Forelimb muscle (tissue), 1 donor: ENCODE results near the gene ELOVL5. TPM values are rescaled to one million over a fixed set of nuclear protein-coding genes. Genes with fewer than 3 reads are reported as not detected.

Experiments
- DNase-seq: peaks from one replicate; pipeline ENCODE4 v3.0.0-alpha.2; 2013; ENCODE audit warnings: low read depth
- polyA plus RNA-seq: library from polyadenylated mRNA; unstranded; fragments of 120-200 nt; gene quantifications from one replicate; pipeline ENCODE4 v1.2.1, GENCODE V29; 2013; ENCODE audit not compliant: insufficient read length

Gene ELOVL5
- polyA plus RNA-seq, 1 donor = 30.9 TPM

DNA sequence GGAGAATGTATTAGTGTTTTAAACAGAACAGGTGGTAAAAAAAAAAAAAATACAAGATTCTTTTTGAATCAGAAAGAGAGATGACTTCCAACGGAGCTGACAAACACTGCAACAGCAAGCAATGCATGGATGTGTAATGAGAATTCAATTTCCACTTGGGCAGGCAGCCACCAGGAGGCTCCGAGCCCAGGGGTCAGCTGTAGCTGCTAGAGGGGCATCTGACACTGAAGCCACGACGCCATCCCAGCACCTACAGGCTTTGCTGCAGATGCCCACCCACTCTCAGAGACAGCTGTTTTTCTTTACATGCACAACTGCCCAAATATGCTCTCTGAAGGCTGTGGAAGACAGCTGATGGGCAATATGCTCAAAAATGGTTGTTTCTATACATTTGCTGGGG, 75.4 kb downstream of the ELOVL5 start:
- no peak for DNase-seq

DNA sequence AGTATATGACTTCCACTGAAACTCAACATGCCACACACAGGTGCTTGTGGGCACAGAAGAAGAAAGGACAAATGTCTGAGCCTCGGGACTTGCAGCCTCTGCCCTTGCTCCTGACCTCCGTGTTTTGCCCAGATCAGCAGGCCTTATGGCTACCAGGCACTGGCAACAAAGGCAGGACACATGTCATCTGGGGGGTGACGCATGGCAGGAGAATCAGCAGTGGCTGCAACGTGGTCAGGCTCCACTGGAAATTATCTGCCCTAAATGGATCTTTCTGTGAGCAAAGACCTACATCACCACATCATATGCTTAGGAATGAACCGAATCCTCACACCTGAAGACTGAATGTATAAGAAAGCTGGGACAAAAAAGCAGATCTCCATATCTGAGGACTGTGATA, 78.9 kb downstream of the ELOVL5 start:
- DNase-seq = no peak

DNA sequence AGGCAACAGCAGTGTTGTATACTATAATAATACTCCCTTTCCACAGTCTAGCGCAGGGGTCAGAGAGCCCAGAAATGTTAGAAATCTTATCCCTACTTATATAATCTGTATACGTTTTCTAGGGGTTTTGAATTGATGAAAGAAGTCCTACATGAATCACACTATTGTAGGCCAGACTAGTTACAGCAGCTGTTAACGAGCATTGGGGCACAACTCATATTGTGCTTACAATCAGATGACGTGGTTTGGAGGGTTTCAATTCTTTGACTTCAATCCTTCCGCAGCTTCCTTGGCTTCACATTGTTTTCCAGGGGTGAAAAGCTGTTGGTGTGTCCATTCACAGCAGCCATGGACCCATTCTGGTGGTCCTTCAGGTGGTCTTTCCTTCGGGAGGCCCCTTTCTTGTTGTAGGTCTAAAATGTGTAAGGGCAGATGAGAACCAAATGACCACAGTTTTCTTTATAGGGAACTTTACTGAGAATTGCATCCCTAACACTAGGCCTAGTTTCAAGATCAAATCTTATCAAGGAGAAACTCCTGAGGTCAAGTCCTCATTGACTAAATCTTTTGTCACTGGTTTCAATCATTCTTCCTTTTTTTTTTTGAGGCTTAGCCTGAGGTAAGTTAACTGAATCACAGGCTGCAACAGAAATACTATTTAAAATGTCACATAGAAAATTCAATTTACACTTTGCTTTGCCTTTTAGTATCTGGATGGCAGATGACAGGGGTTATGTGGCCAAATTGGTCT, 79.7 kb downstream of the ELOVL5 start:
- no peak for DNase-seq

DNA sequence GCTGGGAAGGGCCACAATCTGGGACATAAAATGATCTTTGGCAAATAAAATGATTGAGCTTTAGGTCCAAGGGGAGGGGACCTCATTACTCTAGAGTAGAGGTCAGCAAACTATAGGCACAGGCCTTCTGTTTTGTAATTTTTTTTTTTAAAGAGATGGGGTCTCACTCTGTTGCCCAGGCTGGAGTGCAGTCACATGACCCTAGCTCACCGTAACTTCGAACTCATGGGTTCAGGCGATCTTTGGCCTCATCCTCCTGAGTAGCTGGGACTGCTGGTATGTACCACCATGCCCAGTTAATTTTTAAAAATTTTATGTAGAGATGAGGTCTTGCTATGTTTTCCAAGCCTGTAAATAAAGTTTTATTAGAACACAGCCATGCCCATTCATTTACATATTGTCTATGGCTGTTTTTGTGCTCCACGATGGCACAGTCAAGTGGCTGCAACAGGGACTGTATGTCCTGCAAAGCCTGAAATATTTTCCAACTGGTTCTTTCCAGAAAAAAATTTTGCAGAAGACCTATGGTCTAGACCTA, 82.1 kb downstream of the ELOVL5 start:
- DNase-seq = no peak

DNA sequence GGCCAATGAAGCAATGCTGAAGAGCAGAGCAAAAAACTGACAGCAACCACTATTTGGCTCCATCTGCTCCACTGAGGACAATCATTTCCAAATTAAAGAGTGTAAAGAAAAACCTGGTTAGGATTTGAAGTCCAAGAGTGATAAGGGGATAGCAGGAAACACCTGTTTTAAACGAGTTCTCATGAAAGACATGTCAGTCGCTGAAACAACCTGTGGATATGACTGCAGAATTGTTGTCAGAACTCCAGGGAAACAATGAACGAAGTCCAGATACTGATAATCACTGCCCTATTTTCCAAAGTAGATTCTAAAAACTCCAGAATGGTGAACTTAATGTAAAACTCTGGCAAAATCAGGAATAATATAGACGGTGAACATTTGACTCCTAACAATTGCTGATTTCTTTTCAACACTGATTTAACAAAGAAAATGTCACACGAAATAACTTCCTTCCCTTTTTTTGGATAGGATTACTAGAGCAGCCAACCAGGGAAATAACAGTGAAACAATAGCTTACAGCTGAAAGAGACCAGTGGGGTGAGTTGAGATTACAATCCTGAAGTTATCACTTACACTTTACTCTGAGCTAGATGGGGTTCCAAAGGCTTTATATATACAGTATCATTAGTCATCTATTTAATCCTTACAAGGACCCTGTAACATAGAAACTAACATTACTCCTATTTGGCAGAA, 83.7 kb downstream of the ELOVL5 start:
- DNase-seq = no peak

DNA sequence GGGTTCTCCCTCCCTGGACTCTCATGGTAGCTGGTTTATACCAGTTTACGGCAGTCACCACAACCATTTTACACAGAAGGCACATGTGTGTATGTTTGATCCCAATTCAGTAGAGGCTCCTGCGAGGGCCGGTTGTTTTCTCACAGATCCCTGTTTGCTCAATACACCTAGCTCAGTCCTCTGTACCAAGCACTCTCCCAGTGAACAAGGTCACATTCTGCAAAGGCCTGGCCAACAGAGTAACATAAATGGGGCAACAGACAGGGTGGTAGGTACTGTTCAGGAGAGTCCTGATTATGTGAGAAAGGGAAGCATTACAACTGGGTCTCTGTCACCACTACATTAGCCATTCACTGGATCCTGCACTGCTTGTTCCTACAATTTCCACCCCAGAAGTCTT, 84.4 kb downstream of the ELOVL5 start:
- no peak for DNase-seq

DNA sequence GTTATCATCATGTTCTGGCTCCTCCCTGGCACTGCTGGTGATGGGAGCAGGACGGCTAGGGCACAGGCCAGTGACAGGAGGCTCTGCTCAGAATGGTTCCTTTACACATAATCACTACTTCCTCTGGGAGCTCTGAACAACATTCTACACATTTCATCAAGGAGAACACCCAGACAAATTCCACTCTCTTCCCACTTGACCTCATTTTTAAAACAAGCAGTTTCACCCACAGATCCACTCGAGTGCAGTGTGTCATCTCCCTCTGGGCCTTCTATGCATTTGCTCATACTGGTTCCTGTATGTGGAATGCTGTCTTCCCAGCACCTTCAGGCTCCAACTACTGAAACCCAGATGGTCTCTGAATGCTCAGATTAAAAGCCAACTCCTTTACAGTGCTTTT, 84.8 kb downstream of the ELOVL5 start:
- no peak for DNase-seq

DNA sequence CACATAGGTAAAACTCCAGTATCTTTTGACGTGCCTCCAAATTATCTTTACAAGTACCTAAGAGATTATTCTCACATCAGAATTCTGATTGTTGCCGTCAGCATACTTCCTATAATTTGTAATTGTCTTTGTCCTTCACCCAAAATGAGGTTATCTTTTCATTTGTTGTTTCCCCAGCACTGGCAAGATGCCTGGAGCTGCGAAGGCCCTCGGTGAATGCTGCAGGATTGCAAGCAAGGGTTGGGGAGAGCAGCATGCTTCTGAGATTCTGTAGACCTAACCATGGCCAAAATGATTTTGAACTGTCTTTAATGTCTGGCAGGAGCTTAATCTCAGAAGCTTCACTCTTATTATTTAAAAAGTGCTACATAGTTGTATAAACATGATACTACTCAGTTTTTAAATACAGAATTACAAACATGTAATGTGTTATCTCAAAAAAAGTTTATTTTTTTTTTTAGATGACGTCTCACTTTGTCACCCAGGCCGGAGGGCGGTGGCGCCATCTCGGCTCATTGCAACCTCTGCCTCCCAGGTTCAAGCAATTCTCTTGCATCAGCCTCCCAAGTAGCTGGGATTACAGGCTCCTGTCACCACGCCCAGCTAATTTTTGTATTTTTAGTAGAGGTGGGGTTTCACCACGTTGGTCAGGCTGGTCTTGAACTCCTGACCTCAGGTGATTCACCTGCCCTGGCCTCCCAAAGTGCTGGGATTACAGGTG, 88.7 kb downstream of the ELOVL5 start:
- no peak for DNase-seq

DNA sequence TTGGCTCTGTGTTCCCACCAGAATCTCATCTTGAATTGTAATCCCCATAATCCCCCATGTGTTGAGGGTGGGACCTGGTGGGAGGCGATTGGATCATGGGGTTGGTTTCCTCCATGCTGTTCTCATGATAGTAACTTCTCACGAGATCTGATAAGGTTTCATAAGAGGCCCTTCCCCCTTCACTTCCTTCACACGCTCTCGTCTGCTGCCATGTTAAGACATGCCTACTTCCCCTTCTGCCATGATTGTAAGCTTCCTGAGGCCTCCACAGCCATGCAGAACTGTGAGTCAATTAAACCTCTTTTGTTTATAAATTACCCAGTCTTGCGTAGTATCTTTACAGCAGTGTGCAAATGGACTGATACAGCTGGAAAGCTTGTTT, 90.0 kb downstream of the ELOVL5 start:
- no peak for DNase-seq

DNA sequence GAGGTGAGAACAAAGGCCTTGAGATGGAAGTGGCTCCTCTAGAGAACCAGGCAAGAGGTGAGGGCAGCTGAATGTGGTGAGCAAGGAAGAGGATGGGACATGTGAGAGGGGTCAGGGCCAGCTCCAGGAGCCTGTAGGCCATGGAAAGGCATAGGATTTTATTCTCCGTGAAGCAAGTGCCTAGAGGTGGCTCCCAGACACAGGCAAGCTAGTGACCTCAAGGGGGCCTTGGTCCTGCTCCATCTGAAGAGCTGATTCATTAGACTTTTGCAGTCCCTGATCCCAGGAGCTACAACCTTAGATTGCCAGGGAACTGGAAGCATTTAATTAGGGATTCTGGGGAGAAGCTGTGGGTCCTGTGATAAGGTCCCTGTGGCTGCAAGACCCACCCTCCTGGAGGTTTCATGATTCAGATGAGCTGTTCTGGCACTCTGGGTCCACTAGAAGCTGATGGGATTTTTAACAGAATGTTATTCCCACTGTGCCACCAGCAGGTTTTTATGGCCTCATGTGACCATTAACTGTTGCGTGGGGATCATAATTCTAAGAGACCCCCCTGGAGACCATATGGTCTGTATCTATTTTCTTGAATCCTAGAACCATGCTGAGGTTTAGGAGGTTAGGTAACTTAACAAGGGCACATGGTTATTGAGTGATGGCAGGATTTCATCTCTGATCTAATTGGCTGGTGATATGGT, 90.5 kb downstream of the ELOVL5 start:
- DNase-seq = no peak

DNA sequence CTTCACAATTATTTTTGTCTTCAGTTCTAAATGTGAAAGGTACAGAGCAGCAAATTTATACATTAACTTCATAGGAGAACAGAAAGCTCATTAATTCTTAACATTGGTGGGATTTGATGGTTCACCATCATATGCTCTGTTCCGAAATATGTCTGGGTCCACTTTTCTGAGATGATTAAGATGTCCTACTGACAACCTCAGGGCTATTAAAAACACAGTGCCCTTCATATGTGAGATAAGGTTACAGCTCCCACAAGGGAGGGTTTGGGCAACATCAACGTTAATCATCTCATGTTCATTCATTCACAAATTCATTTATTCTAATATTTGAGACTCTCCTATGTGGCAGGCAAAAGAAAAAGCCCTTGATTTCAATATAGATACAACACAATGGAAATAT, 91.2 kb downstream of the ELOVL5 start:
- DNase-seq = no peak

DNA sequence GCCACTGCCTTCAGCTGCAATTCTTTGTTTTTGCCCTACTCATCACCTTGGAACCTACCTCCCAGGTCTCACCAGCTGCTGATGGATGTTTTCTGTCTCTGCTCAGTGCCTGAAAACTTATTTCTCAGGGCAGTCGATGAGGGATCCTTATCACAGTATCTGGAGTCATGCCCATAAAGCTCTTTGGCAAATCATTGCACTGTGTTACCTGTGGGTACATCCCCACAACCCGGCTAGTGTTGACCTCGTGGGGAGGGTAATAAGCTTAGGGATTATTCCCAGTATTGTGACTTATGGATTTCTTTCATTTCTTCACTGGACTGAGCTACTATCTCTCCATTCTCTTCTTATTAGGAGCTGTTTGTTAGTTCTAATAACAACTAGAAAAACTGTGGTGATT, 91.7 kb downstream of the ELOVL5 start:
- no peak for DNase-seq

DNA sequence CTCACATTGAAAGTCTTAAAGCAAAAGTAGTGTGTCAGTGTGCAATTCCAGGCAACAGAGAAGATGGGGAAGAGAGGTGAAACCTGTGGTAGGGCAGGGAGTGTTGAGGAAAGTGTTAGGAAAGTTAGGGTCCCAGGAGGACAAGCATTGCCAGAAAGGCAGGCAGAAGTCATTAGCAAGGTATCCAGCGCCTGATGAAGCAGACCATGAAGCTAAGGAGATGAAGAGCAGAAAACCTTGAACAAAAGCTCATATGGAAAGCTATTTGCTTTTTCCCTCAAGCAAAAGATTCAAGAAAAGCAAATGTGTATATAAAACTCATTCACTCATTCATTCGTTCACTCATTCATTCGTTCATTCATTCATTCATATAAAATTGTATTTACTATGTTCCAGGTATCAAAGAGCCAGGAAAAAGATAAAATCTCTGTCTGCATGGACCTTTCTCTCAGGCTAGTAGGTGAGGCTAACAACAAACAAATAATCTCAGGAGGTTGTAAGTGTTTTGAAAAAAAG, 96.5 kb downstream of the ELOVL5 start:
- no peak for DNase-seq

DNA sequence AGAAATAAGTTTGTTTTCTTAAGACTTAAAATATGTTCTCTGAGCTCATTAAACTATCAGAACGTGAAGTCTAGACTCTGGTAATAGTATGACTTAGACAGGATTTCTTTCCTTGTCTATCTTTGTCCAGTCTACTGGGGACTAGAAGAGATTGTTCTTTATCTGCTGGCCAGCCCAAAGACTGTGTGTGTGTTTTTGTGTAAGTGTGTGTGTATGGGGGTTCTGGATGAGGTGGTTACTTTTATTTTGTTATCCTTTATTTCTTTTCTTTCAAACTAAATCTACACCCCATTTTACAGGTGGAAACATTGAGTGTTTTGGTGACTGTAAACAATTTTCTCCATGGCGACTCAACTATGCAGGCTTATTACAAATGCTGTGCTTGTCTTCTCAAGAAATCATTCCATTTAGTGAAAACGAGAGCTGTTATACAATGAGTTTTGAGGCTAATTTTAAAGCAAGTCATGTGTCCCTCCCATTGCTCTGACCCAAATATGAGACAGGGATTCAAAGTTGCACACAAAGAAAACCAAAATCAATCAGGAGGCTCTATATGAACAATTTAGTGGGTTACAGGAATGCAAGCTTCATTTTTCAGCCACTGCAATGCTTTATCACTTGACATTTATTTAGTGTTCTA, 97.6 kb downstream of the ELOVL5 start:
- no peak for DNase-seq

DNA sequence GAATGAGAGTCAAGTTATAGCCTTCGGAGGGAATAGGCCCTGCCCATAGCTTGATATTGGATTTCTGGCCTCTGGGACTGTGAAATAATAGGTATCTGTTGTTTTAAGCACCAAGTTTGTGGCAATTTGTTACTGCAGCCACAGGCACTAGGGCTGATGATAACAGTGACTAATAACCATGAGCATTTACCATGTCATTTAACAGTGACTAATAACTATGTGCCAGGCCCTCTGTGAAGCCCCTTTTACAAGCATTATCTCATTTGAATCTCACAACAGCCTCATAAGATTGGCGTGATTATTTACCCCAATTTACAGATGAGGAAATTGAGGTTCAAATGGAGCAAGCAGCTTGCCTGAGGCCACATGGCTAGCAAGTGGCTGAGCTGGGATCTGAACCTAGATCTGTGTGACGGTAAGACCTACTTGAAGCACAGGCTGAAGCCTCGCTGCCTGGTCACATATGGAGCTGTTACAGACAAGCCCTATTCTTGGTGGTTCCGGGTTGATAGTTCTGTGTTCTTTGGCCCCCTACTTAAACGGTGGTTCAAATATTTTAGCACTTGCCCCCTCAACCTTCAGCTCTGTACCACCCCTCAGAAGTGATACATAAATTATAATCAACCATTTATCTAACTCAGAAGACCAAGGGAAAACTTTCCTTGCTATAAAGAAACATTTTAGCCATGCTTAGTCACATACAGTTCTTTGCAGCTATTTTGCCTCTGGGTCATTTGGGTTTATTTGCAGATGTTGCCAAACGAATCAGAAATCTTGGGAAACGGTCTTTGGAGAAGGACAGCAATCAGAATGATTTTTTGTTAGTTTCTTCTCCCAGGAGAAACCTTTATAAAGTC, 98.3 kb downstream of the ELOVL5 start:
- no peak for DNase-seq

DNA sequence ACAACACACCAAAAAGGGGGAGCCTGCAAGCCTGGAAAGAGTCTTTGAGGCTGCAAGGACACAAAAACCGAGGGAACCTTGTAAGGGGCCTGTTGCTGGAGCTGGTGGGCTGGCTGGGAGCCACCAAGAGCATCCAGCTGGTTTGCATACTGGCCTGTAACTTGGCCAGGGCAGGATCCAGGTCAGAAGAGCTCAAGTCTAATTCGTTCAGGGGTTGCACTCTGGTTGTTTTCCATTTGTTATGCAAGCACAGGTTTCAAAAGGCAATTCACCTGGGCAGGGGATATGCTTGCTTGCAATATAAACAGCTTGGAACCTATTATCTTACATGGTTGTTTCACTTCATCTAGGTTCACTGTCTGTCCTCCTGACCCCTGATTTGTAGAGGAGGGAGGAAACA, 101.8 kb downstream of the ELOVL5 start:
- DNase-seq = no peak

DNA sequence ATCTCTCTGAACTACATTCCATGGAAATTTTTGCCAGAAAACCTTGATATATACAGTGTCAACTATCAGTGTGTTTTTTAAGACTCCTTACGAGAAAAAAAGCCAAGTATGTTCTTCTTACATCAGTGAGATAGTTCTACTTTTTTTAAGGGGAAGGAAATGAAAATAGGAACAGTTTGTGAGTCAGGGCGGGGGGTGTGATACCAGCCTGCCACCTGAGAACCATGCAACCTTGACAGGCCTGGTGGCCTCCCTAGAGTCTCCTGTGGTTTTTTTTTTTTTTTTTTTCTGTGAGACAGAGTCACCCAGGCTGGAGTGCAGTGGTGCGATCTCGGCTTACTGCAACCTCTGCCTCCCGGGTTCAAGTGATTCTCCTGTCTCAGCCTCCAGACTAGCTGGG, 103.8 kb downstream of the ELOVL5 start:
- no peak for DNase-seq

DNA sequence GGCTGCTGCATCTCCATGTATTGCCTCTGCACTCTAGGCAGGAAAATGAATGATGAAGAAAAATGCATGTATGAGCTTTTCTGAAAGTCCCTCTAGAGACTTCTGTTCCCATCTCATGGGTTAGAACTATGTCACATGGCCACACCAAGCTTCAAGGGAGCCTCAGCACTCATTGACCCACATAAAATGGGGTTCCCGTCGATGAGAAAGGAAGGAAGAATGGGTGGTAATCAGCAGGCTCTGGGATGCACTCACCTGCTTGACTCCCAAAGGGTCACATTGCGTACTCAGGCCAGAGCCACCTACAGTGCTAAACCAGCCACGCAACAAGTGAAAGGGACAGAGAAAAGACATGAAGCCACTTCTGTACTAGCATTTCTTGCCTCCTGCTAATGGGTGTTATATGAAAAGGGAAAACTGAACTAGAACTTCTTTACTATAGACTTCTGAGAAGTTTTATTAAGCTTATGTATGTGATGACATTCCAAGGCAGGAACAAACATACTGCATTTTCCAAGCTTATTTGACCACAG, 104.3 kb downstream of the ELOVL5 start:
- no peak for DNase-seq

DNA sequence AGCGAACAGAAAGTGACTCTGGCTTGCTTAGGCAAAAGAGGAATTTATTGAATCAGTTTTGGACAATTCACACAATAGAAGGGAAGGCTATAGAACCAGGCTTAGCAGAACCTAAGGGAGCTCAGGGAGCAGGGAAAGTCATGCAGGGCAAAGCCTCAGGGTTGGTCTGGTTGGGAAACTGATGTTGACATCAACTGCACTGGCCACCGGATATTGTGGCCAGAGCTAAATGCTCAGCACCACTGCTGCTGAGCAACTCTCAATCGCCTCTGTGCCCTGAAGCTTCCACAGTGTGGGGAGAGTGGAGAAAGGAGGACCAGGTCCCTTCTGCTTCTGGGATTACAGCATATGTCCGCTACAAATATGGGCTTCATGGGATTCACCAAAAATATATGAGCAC, 106.8 kb downstream of the ELOVL5 start:
- no peak for DNase-seq

DNA sequence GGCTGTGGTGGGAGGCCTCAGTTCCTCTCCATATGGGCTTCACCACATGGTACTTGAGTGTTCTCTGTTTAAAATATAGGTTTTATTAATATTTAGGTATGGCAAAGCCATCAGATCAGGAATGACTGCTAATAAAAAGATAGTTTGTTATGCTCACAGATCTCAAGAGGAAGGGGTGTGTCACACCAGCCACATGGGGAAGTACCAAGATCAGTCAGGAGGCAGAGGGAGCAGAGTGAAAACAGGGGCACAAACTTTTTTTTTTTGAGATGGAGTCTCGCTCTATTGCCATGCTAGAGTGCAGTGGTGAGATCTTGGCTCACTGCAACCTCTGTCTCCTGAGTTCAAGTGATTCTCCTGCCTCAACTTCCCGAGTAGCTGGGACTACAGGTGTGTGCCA, 108.0 kb downstream of the ELOVL5 start:
- DNase-seq = no peak
